COR-L47 (cell line): ENCODE measurements around the gene AATK.

Experiments
- DNase-seq: peaks from one replicate; lab custom pipeline; 2025; lab: John Stamatoyannopoulos, UW

The AATK gene

DNA sequence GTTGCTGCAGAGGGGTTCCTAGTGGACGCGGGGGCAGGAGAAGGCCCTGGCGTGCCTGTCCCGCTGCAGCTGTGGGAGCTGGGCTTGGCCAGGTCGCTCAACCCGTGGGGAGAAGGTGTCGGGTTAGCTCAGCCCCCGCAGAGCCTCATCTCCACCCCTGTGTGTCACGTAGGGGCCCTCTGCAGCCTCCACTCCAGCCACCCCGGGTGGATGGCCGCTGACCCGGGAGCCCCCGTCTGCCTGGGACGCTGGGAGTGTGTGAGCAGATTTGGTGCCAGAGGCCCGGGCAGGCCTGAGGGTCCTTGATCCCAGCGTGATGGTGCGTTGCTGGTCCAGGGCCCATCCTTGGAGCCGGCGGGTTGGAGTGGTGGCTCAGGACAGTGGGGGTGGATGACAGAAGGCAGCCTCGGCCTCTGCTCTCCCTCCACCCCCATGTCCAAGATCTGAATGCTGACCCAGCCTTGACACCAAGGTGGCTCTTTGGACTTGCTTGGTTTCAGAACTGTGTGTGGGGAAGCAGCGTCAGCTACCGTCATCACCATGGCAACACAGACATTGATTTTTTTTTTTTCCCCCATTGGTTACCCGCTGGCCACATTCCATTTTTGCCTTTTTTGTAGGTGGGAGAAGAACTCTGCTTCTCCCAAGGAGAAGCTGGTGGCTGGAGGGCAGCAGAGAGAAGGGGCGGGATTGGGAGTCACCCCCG lies 95.3 kb downstream of the AATK start:
- DNase-seq: no peak

DNA sequence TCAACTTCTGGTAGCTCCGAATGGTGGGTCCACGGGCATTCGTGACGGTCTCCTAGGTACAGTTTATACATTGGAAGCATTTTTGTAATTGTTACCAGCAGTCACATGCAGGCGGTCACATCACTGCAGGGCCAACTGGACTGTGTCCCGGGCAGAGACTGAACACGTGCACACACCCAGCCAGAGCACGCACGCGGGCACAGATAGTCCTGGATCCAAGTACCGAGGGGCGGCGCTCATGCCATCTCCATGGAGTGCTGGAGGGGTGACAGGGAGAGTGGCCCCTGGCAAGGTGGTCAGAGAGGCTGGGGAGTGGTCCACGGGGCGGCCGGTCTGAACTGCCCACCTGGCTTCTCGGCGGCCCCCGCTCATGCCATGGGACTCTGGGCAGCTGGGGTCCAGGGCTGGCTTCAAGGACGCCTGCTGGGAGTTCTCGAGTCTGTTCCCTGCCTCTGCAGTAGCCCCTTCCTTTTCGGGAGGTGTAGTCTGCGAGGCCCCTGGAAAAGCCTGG lies 96.8 kb downstream of the AATK start:
- DNase-seq: no peak

DNA sequence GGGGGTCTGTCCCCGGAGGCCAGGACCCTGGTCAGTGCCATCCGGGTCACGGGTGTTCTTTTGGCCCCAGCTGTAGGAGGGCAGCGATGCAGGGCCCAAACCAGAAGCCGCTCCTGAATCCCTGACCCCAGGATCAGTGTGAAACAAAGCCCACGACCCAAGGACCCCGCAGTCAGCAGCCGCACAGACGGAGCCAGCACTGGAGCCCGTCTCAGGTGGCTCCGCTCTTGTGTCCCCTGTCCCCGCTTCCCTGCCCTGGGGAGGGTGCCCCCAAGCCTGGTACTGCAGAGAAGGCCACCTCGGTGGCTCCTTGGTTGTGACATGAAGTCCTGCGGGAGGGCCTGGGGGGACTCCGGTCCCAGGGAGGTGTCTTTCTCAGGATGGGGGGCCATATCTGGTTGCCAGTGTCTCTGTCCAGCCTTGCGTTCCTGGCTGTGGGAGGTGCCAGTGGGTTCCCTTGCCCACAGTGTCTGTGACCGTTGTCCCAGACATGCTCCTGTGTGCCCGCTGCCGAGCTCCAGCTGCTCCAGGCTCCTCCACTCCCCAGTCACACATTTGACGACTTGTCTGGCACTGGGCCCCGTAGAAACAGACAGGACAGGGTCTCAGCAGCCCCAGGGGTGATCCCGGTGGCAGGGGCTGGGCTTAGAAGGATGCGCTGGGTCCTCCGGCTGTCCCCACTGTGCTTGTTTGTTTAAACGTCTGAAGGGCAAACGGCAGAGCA lies 97.4 kb downstream of the AATK start:
- no peak for DNase-seq

DNA sequence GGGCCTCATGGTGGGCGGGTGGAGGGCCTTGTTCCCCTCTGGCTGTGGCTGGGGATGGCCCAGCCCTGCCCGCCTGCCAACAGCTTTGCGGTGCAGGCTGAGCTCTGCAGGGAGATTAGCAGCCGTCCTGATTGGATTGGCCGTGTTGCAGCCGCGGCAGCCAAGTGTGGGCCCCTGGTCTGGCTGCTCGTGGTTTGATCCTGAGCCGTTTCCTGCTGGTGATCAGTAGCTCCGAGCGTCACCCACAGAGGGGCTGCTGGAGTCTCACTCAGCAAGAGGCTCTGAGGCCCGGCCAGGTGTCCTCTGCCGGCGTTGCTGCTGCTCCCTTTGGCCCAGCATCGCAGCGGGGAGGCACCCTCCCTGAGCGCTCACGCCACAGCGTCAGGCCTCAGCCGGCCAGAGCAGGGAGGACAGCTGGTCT lies 98.6 kb downstream of the AATK start:
- DNase-seq: no peak
